Vagina (tissue), 2 donors: ENCODE data around the gene GNAQ. TPM values are rescaled to one million over a fixed set of nuclear protein-coding genes. Genes with fewer than 3 reads are reported as not detected.
A peak's percentile ranks its signal among the peaks of the same experiment; 100 is the strongest.

Experiments used
- DNase-seq, 2 donors: peaks; one replicate each; pipeline ENCODE4 v3.0.0-alpha.2; 2017; ENCODE audit errors: extremely low spot score in 2 of 2
- H3K27ac ChIP-seq: fragments of 200-600 bp; sonication (generic); one replicate; pipeline ENCODE4 v1.5.1; 2019
- H3K27me3 ChIP-seq: fragments of 200-600 bp; sonication (generic); one replicate; pipeline ENCODE4 v1.5.1; 2019
- H3K36me3 ChIP-seq, 2 donors: fragments of 200-600 bp; sonication (generic); one replicate each; pipeline ENCODE4 v1.5.1; 2017 to 2019
- H3K4me1 ChIP-seq: fragments of 200-600 bp; sonication (generic); one replicate; pipeline ENCODE4 v1.5.1; 2019
- H3K4me3 ChIP-seq, 2 donors: fragments of 200-600 bp; sonication (generic); 1 replicate in 1 of 2; 2 replicates in 1 of 2; pipeline ENCODE4 v1.5.1; 2016 to 2019
- H3K9me3 ChIP-seq: fragments of 200-600 bp; sonication (generic); one replicate; pipeline ENCODE4 v1.5.1; 2019
- POLR2A ChIP-seq, 2 donors: fragments of 450-650 bp; IDR thresholded peaks; one replicate each; pipeline ENCODE4 v1.6.1; 2017; ENCODE audit warnings: antibody characterized with exemption in 2 of 2, mild to moderate bottlenecking in 2 of 2, moderate library complexity in 2 of 2
- POLR2AphosphoS5 ChIP-seq, 2 donors: sonication (generic); formaldehyde crosslinking; IDR thresholded peaks; one replicate each; pipeline ENCODE4 v1.9.0; 2017; ENCODE audit warnings: antibody characterized with exemption in 2 of 2, mild to moderate bottlenecking in 2 of 2, low read depth in 1 of 2; ENCODE audit not compliant: insufficient read depth in 1 of 2
- intact Hi-C: fragments of 100-400 bp; cut with DNase I; formaldehyde crosslinking; loops from one replicate; pipeline ENCODE4 v1.15.1; 2023
- total RNA-seq: library from RNA; depleted of rRNA; stranded (reverse); fragments of >200 nt; gene quantifications from one replicate; pipeline ENCODE4 v1.2.3, GENCODE V29; 2016
- TF ChIP-seq, protein P1 (sequence below), 3 experiments: fragments of 450-650 bp in 2 of 3; fragments of 200-600 bp in 1 of 3; sonication (generic) in 1 of 3; IDR thresholded peaks; one replicate each; pipeline ENCODE4 v1.5.1; 2017 to 2019; ENCODE audit warnings: antibody characterized with exemption in 3 of 3, mild to moderate bottlenecking in 2 of 3, moderate library complexity in 2 of 3

The GNAQ gene
- total RNA-seq, 1 donor from 2014 or later, result 31.9 TPM

DNA sequence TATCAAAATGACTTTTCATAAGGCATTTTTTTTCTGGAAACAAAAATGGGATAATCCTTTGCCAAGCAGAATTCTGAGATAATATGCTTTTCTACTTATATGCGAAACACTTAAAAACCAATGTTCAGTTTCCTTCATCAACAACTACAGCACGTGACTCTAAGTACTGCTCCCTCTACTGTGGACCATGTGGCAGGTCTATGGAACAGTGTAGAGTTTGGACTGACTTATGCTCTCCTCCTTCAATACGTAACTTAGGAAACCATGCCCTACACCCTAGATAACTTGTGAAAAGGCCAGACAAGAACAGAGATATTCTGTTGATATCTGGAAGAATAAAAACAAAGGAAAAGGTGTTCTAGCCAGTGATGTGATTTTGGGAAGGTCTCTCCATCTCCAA lies 272.2 kb downstream of the GNAQ start:
- no peak overlapping the region for H3K27ac ChIP-seq
- DNase-seq, result no peak
- no peaks in the 10 kb centered on the region for H3K9me3 ChIP-seq
- no peaks in the 10 kb centered on the region for H3K27me3 ChIP-seq
- intact Hi-C loops, result no loop called here
- H3K4me3 ChIP-seq, result no peak overlapping the region
- no peaks in the 10 kb centered on the region for H3K36me3 ChIP-seq
- H3K4me1 ChIP-seq, result no peaks in the 10 kb centered on the region
- TF ChIP-seq, protein P1, sequence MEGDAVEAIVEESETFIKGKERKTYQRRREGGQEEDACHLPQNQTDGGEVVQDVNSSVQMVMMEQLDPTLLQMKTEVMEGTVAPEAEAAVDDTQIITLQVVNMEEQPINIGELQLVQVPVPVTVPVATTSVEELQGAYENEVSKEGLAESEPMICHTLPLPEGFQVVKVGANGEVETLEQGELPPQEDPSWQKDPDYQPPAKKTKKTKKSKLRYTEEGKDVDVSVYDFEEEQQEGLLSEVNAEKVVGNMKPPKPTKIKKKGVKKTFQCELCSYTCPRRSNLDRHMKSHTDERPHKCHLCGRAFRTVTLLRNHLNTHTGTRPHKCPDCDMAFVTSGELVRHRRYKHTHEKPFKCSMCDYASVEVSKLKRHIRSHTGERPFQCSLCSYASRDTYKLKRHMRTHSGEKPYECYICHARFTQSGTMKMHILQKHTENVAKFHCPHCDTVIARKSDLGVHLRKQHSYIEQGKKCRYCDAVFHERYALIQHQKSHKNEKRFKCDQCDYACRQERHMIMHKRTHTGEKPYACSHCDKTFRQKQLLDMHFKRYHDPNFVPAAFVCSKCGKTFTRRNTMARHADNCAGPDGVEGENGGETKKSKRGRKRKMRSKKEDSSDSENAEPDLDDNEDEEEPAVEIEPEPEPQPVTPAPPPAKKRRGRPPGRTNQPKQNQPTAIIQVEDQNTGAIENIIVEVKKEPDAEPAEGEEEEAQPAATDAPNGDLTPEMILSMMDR (IDR thresholded peaks at IDR 0.05), result no peak
- TF ChIP-seq POLR2A (IDR thresholded peaks at IDR 0.05) (no peak), POLR2AphosphoS5 (IDR thresholded peaks at IDR 0.05; ENCODE audit: insufficient read depth in 1 of 2, low read depth in 1 of 2) (no peak)

DNA sequence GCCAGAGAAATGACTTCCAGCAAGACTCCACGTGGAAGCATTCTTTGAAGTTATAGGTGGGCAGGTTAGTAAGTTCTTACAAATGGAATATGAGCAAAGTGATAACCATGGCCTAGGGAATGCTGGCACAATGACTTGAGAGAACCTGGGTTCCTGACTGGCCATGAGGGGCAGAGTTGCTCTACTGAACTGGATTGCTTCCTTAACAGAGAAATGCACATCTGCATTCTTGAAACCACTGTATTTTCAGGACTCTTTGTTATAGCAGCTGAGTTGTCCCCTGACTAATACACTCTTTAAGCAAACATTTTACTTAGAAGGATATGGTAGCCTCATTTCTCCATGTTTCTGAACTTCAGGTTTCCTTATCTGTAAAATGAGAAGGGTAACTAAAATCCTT lies 275.2 kb downstream of the GNAQ start:
- no peak overlapping the region for H3K4me3 ChIP-seq
- no peak overlapping the region for H3K27ac ChIP-seq
- H3K36me3 ChIP-seq, result no peaks in the 10 kb centered on the region
- TF ChIP-seq POLR2AphosphoS5 (IDR thresholded peaks at IDR 0.05; ENCODE audit: insufficient read depth in 1 of 2, low read depth in 1 of 2), result no peak
- TF ChIP-seq, protein P1 (IDR thresholded peaks at IDR 0.05), result no peak
- no peak for TF ChIP-seq POLR2A (IDR thresholded peaks at IDR 0.05)
- no peak for DNase-seq
- intact Hi-C loops, result no loop called here
- H3K4me1 ChIP-seq, result peaks cover 11% of the 10 kb centered on the region
- H3K9me3 ChIP-seq, result no peaks in the 10 kb centered on the region
- no peaks in the 10 kb centered on the region for H3K27me3 ChIP-seq

DNA sequence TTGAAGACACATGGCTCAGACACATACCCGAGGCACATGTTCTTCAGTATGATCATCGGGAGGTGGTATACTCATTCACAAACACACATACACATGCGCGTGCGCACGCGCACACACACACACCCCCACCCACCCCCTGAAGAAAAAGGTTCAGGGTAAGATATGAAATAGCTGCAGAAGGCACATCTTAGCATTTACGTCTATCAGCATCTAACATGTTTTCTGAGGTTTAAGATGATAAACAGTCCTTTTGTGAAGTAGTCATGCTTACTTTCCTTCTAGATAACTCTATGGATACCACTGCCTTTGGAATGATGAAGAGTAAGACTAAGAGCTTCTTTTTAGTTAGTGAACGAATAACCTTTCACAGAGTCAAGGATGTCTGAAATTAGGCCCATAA lies 278.4 kb downstream of the GNAQ start:
- no peaks in the 10 kb centered on the region for H3K9me3 ChIP-seq
- no peaks in the 10 kb centered on the region for H3K27me3 ChIP-seq
- intact Hi-C loops, result loop anchor here (5.0 kb wide), 1 partner anchor 321 kb away; no protein-coding TSS in a partner anchor
- no peak for DNase-seq
- peaks cover 29% of the 10 kb centered on the region for H3K4me1 ChIP-seq
- no peak for TF ChIP-seq POLR2A (IDR thresholded peaks at IDR 0.05)
- no peak for TF ChIP-seq POLR2AphosphoS5 (IDR thresholded peaks at IDR 0.05; ENCODE audit: insufficient read depth in 1 of 2, low read depth in 1 of 2)
- TF ChIP-seq, protein P1 (IDR thresholded peaks at IDR 0.05), result no peak
- no peak overlapping the region for H3K27ac ChIP-seq
- H3K4me3 ChIP-seq, result no peak overlapping the region
- H3K36me3 ChIP-seq, result no peaks in the 10 kb centered on the region

DNA sequence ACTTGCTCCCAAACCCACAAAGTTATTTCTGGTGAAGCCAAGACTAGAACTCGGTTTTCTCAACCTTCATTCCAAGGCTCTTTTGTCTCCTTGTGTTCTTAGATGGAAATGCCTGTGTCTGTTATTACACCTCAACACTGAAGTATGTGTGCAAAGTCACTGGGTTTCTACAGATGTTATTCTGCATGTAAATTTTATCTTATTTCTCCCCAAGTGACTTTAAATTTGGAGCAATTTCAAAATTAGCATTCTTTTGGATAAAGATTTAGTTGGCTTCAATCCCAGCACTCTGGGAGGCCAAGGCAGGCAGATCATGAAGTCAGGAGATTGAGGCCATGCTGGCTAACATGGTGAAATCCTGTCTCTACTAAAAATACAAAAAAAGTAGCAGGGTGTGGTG lies 279.1 kb downstream of the GNAQ start:
- Histone ChIP-seq H3K27ac (no peak overlapping the region), H3K4me3 (no peak overlapping the region), H3K9me3 (no peaks in the 10 kb centered on the region), H3K27me3 (no peaks in the 10 kb centered on the region), H3K36me3 (no peaks in the 10 kb centered on the region), H3K4me1 (peaks cover 29% of the 10 kb centered on the region)
- no peak for DNase-seq
- intact Hi-C loops, result loop anchor here (5.0 kb wide), 1 partner anchor 320 kb away; no protein-coding TSS in a partner anchor
- TF ChIP-seq, protein P1 (IDR thresholded peaks at IDR 0.05), result no peak
- TF ChIP-seq POLR2A (IDR thresholded peaks at IDR 0.05) (no peak), POLR2AphosphoS5 (IDR thresholded peaks at IDR 0.05; ENCODE audit: insufficient read depth in 1 of 2, low read depth in 1 of 2) (no peak)

DNA sequence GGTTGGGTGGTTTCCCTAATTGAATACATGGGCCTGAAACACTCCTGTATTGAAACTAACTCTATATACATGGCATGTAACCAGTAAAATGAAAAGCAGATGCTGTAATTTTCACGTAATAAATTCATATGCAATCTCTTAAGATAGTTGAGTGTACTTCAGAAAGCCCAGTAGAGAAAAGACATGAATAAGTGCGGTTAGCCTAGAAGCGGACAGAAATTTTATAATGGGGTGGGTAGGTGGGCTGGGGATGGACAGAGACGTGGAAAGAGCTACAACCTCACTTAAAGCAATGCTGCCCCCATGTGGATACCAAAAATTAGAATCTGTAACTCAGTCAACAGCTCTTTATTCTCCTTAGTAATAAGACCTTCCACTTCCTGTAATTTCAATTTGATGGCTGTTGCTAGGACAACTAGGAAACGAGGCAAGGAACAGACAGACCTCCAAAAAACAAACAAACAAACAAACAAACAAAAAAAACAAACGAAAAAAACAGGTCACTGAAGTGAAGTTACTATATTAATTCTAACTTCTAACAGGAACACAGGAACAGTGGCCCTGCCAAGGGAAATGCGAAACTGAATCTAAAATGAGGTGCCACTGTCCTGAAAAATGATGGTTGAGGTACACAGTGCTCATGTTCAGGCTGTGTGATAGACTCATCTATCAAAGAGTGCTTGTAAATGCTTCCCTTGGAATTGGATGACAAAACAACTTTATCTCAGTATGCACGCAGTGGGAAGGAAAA lies 280.1 kb downstream of the GNAQ start:
- intact Hi-C loops, result loop anchor here (5.0 kb wide), 1 partner anchor 319 kb away; no protein-coding TSS in a partner anchor
- peaks cover 29% of the 10 kb centered on the region for H3K4me1 ChIP-seq
- H3K27me3 ChIP-seq, result no peaks in the 10 kb centered on the region
- H3K27ac ChIP-seq, result no peak overlapping the region
- H3K9me3 ChIP-seq, result no peaks in the 10 kb centered on the region
- DNase-seq, result no peak
- no peaks in the 10 kb centered on the region for H3K36me3 ChIP-seq
- H3K4me3 ChIP-seq, result no peak overlapping the region
- no peak for TF ChIP-seq POLR2A (IDR thresholded peaks at IDR 0.05)
- TF ChIP-seq, protein P1 (IDR thresholded peaks at IDR 0.05), result peak; percentile 43 to 66 (median 56)
